Stomach (tissue), 9 donors: ENCODE measurements around the gene ETFA. TPM values are rescaled to one million over a fixed set of nuclear protein-coding genes. Genes with fewer than 3 reads are reported as not detected.
"Not testable (repeated sequence)": the region's sequence is repeated elsewhere in the genome, so short reads cannot be mapped to it uniquely, and the experiment has no call there.

ENCODE experiments used
- DNase-seq, 2 donors: peaks; one replicate each; pipeline versions ENCODE4 v3.0.0 to v3.0.0-alpha.2; 2013 to 2019
- H3K27ac ChIP-seq, 5 donors: fragments of 200-600 bp in 4 of 5; sonication (generic) in 4 of 5; one replicate each; pipeline ENCODE4 v1.5.1; 2013 to 2019; ENCODE audit warnings: mild to moderate bottlenecking in 1 of 5, moderate library complexity in 1 of 5
- H3K27me3 ChIP-seq, 3 donors: fragments of 200-600 bp; sonication (generic); one replicate each; pipeline ENCODE4 v1.5.1; 2017 to 2019; ENCODE audit warnings: mixed run types in 1 of 3
- H3K36me3 ChIP-seq, 4 donors: fragments of 200-600 bp; sonication (generic); 1 replicate in 3 of 4; 2 replicates in 1 of 4; pipeline ENCODE4 v1.5.1; 2016 to 2019
- H3K4me1 ChIP-seq, 4 donors: fragments of 200-600 bp; sonication (generic); one replicate each; pipeline ENCODE4 v1.5.1; 2016 to 2019
- H3K4me3 ChIP-seq, 4 donors: fragments of 200-600 bp; sonication (generic) in 3 of 4; one replicate each; pipeline ENCODE4 v1.5.1; 2016 to 2019; ENCODE audit warnings: mild to moderate bottlenecking in 1 of 4
- H3K9me3 ChIP-seq, 4 donors: fragments of 200-600 bp; sonication (generic); one replicate each; pipeline ENCODE4 v1.5.1; 2016 to 2019
- EP300 ChIP-seq: sonication (generic); formaldehyde crosslinking; IDR thresholded peaks from one replicate; pipeline ENCODE4 v1.6.1; 2017; ENCODE audit warnings: antibody characterized with exemption
- POLR2A ChIP-seq, 4 donors: fragments of 450-650 bp; IDR thresholded peaks; one replicate each; pipeline ENCODE4 v1.6.1; 2016; ENCODE audit warnings: antibody characterized with exemption in 4 of 4, control low read depth in 2 of 4, mild to moderate bottlenecking in 1 of 4, moderate library complexity in 1 of 4
- POLR2AphosphoS5 ChIP-seq, 3 donors: sonication (generic); formaldehyde crosslinking; IDR thresholded peaks; one replicate each; pipeline ENCODE4 v1.6.1; 2016; ENCODE audit warnings: antibody characterized with exemption in 3 of 3
- WGBS, 5 donors: extraction: QIAGEN DNeasy Blood & Tissue Kit in 3 of 5; methylation state at CpG; one replicate each; pipeline versions ENCODE4 v1.1.5 to v1.1.7; 2013 to 2018; 5-methylcytosine and 5-hydroxymethylcytosine counted together
- intact Hi-C: fragments of 100-400 bp; cut with DNase I; formaldehyde crosslinking; loops from one replicate; pipeline ENCODE4 v1.15.1; 2023; ENCODE audit warnings: low total_unique reads
- polyA plus RNA-seq, 3 donors: library from polyadenylated mRNA; stranded (reverse); fragments of 200-250 nt; gene quantifications; one replicate each; pipeline ENCODE4 v1.2.3, GENCODE V29; 2013
- total RNA-seq, 5 donors: library from RNA; depleted of rRNA; stranded (reverse); fragments of >200 nt; gene quantifications; one replicate each; pipeline versions ENCODE4 v1.1.0 to v1.2.3, GENCODE V29; 2014 to 2016
- TF ChIP-seq, protein P1 (sequence below), 7 experiments: fragments of 450-650 bp in 4 of 7; fragments of 200-600 bp in 3 of 7; sonication (generic) in 3 of 7; IDR thresholded peaks; one replicate each; pipeline ENCODE4 v1.5.1; 2016 to 2019; ENCODE audit warnings: antibody characterized with exemption in 7 of 7, control low read depth in 2 of 7, mild to moderate bottlenecking in 1 of 7
- donor health status: healthy with polysubstance abuse.
- donor health status: Bipolar disorder and iron deficiency.
- donor health status: healthy.

The ETFA gene
- total and polyA plus RNA-seq, 8 donors: 68.2 to 304 (median 109) TPM

DNA sequence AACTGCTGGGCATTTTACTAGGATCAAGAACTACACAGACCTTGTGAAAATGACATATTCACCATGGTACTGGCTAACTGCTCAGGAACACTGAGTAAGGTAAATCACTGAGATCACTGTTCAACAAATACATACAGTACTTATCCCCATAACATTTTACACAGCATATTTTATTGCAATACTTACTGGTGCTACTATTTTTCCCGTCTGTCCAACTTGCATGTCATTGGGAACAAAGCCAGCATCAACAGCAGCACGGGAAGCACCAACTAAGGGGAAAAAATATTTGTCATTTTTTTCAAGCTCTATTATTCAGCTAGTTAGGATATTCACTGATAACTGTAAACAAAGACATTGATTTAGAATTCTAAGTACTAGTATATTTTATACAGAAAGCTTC is 37.0 kb downstream of the ETFA start:
- TF ChIP-seq POLR2A (IDR thresholded peaks at IDR 0.05) (no peak), EP300 (no peak), POLR2AphosphoS5 (IDR thresholded peaks at IDR 0.05) (no peak)
- TF ChIP-seq, protein P1, sequence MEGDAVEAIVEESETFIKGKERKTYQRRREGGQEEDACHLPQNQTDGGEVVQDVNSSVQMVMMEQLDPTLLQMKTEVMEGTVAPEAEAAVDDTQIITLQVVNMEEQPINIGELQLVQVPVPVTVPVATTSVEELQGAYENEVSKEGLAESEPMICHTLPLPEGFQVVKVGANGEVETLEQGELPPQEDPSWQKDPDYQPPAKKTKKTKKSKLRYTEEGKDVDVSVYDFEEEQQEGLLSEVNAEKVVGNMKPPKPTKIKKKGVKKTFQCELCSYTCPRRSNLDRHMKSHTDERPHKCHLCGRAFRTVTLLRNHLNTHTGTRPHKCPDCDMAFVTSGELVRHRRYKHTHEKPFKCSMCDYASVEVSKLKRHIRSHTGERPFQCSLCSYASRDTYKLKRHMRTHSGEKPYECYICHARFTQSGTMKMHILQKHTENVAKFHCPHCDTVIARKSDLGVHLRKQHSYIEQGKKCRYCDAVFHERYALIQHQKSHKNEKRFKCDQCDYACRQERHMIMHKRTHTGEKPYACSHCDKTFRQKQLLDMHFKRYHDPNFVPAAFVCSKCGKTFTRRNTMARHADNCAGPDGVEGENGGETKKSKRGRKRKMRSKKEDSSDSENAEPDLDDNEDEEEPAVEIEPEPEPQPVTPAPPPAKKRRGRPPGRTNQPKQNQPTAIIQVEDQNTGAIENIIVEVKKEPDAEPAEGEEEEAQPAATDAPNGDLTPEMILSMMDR (IDR thresholded peaks at IDR 0.05): no peak
- Histone ChIP-seq H3K27ac (no peak overlapping the region), H3K36me3 (peaks cover 26 to 83% (median 78%) of the 10 kb centered on the region in 4 donors), H3K4me1 (peaks cover 0 to 13% (median 0%) of the 10 kb centered on the region in 4 donors), H3K9me3 (no peaks in the 10 kb centered on the region), H3K4me3 (no peak overlapping the region), H3K27me3 (no peaks in the 10 kb centered on the region)
- peak in 1 of 2 donors; percentile 12 for DNase-seq
- 13 to 37% (median 23%) methylated on average over 2 of the region's 2 CpGs for WGBS, 5 donors
- intact Hi-C loops: no loop called here

DNA sequence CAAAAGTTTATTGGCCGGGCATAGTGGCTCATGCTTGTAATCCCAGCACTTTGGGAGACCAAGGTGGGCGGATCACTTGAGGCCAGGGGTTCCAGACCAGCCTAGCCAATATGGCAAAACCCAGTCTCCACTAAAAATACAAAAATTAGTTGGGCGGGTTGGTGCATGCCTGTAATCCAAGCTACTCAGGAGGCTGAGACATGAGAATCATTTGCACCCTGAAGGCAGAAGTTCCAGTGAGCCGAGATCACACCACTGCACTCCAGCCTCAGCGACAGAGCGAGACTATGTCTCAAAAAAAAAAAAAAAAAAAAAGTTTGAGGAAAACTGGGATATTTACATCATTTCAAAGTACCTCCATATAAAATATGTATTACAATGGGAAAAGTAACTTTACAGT is 40.4 kb downstream of the ETFA start:
- H3K4me1 ChIP-seq: peaks cover 0 to 13% (median 0%) of the 10 kb centered on the region in 4 donors
- peaks cover 36 to 85% (median 83%) of the 10 kb centered on the region in 4 donors for H3K36me3 ChIP-seq
- 95 to 99% (median 98%) methylated on average over 6 of the region's 6 CpGs for WGBS, 5 donors
- intact Hi-C loops: no loop called here
- H3K27ac ChIP-seq: no peak overlapping the region
- no peak overlapping the region for H3K4me3 ChIP-seq
- no peaks in the 10 kb centered on the region for H3K27me3 ChIP-seq
- TF ChIP-seq POLR2AphosphoS5 (IDR thresholded peaks at IDR 0.05) (no peak), POLR2A (IDR thresholded peaks at IDR 0.05) (no peak), EP300 (no peak)
- TF ChIP-seq, protein P1 (IDR thresholded peaks at IDR 0.05): no peak
- H3K9me3 ChIP-seq: peaks cover 0 to 30% (median 12%) of the 10 kb centered on the region in 4 donors
- DNase-seq: no peak

DNA sequence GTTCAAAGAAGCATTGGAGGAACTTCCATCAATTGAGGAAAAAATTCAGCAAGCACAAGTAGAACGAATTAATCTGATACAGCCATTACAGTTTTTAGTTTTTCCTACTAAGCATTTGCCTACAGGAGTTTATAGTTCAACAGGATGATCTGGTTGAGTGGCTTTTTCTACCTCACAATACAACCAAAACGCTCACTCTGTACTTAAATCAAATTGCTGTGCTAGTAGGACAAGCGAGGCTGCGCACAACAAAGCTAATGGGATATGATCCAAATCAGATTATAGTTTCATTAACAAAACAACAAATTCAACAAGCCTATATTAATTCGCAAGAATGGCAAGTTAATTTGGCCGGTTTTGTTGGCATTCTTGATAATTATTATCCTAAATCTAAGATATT is 44.2 kb downstream of the ETFA start:
- Histone ChIP-seq H3K27ac (no peak overlapping the region), H3K4me1 (no peaks in the 10 kb centered on the region), H3K36me3 (peaks cover 51 to 100% (median 98%) of the 10 kb centered on the region in 4 donors), H3K4me3 (no peak overlapping the region), H3K27me3 (no peaks in the 10 kb centered on the region), H3K9me3 (peaks cover 7 to 57% (median 35%) of the 10 kb centered on the region in 4 donors)
- TF ChIP-seq POLR2AphosphoS5 (IDR thresholded peaks at IDR 0.05) (no peak), EP300 (no peak), POLR2A (IDR thresholded peaks at IDR 0.05) (no peak)
- TF ChIP-seq, protein P1 (IDR thresholded peaks at IDR 0.05): no peak
- DNase-seq: no peak
- intact Hi-C loops: no loop called here
- WGBS, 5 donors: 97 to 99% (median 98%) methylated on average over 6 of the region's 6 CpGs

DNA sequence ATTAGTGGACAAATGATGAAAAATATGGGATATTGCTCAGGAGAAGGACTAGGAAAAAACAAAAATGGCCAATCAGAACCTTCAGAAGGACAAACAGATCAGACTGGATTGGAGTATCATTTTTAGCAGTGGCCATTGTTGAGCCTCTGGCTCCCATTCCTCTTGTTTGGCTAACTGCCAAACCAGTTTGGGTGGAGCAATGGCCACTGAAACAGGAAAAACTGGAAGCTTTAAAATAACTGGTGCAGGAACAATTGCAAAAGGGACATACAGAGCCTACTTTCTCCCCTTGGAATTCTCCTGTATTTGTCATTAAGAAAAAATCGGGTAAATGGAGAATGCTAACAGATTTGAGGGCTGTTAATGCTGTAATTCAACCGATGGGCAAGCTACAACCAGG is 45.5 kb downstream of the ETFA start:
- intact Hi-C loops, H3K4me1 ChIP-seq, H3K27me3 ChIP-seq, DNase-seq, H3K27ac ChIP-seq, H3K4me3 ChIP-seq: not testable (repeated sequence)
- WGBS, 5 donors: 89 to 98% (median 96%) methylated on average over 2 of the region's 2 CpGs
- Histone ChIP-seq H3K36me3 (peaks cover 58 to 100% (median 98%) of the 10 kb centered on the region in 4 donors), H3K9me3 (peaks cover 7 to 57% (median 35%) of the 10 kb centered on the region in 4 donors)

DNA sequence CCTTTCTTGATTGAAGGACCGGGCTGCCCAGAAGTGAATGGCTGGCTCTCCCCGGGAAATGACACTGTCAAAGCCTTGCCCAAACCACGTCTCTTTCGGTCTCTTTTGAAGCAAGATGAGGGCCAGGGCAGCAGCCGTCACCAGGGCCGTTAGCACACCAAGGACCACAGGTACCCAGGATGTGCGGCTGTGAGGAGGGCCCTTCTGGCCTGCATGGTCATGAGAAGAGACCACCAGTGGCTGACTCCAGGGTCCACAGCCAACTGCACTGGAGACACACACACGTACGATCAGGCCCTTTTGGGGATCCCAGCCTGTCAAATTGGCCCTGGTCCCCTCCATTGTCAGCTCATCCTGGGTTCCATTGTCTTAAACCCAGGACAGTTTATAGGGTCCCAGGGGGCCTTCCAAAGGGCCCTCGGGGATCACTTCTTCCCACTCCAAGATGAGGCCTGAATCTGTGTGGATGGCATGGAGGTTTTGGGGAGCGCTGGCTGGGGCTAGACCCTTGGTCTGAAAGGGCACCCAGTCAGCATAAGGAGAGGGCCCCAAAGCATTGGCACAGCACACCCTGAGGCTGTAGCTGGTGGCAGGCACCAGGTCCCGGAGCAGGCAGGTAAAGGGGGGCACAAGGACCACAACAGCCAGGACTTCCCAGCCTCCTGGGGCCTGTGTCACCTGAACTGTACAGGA is 50.9 kb downstream of the ETFA start:
- intact Hi-C loops: no loop called here
- no peak overlapping the region for H3K4me3 ChIP-seq
- peaks cover 48 to 78% (median 74%) of the 10 kb centered on the region in 4 donors for H3K36me3 ChIP-seq
- no peak overlapping the region for H3K27ac ChIP-seq
- H3K27me3 ChIP-seq: no peaks in the 10 kb centered on the region
- TF ChIP-seq, protein P1 (IDR thresholded peaks at IDR 0.05): no peak
- no peak for TF ChIP-seq POLR2AphosphoS5 (IDR thresholded peaks at IDR 0.05)
- TF ChIP-seq POLR2A (IDR thresholded peaks at IDR 0.05): no peak
- TF ChIP-seq EP300: no peak
- DNase-seq: no peak
- WGBS, 5 donors: 96 to 100% (median 97%) methylated on average over 4 to 12 of the region's 12 CpGs
- peaks cover 7 to 29% (median 18%) of the 10 kb centered on the region in 4 donors for H3K9me3 ChIP-seq
- no peaks in the 10 kb centered on the region for H3K4me1 ChIP-seq
